ENCODE results near the gene STK38L.

STK38L gene

GRCh38 chr12:27272373-27273028, 28.4 kb downstream of the STK38L start:
- peaks cover 4% of the 10 kb centered on the region for H3K79me2 ChIP-seq (ENCODE audit: control insufficient read depth, insufficient read depth, low read length)
- H3K4me3 ChIP-seq (ENCODE audit: low read length): no peak overlapping the region
- H3K23ac ChIP-seq (ENCODE audit: low read length): no peak overlapping the region
- no peak overlapping the region for H4K5ac ChIP-seq (ENCODE audit: low read length)
- no peak overlapping the region for H3K4me2 ChIP-seq (ENCODE audit: low read length)
- H3K4ac ChIP-seq (ENCODE audit: low read depth, low read length): no peak overlapping the region
- H2BK5ac ChIP-seq (ENCODE audit: low read length): no peak overlapping the region
- no peaks in the 10 kb centered on the region for H3K27me3 ChIP-seq (ENCODE audit: insufficient read depth, low read length, poor library complexity)
- H3K79me1 ChIP-seq (ENCODE audit: low read length): no peaks in the 10 kb centered on the region
- no peak overlapping the region for H3K56ac ChIP-seq (ENCODE audit: low read length)
- no peak overlapping the region for H3K27ac ChIP-seq (ENCODE audit: low read depth, low read length)
- H3K18ac ChIP-seq (ENCODE audit: low read length): no peak overlapping the region
- no peak overlapping the region for H2BK120ac ChIP-seq (ENCODE audit: low read depth, low read length)
- no peak overlapping the region for H2BK15ac ChIP-seq (replicated peaks; ENCODE audit: low read depth)
- no peak for DNase-seq
- no peaks in the 10 kb centered on the region for H3K36me3 ChIP-seq (ENCODE audit: control insufficient read depth, insufficient read depth, low read length)
- H4K8ac ChIP-seq (ENCODE audit: low read depth, low read length): no peak overlapping the region
- H2AK5ac ChIP-seq (ENCODE audit: low read length): no peak overlapping the region
- H3K4me1 ChIP-seq (ENCODE audit: control insufficient read depth, low read depth, low read length): no peaks in the 10 kb centered on the region
- WGBS (ENCODE audit: extremely low coverage, insufficient coverage, low lambda C conversion rate): no CpG with 5 or more reads among the region's 2 CpGs
- H3K9ac ChIP-seq (ENCODE audit: low read length): no peak overlapping the region

GRCh38 chr12:27273114-27273513, 29.0 kb downstream of the STK38L start:
- DNase-seq: no peak
- no peaks in the 10 kb centered on the region for H3K79me1 ChIP-seq (ENCODE audit: low read length)
- H4K8ac ChIP-seq (ENCODE audit: low read depth, low read length): no peak overlapping the region
- no peak overlapping the region for H2AK5ac ChIP-seq (ENCODE audit: low read length)
- no peak overlapping the region for H2BK15ac ChIP-seq (replicated peaks; ENCODE audit: low read depth)
- H3K18ac ChIP-seq (ENCODE audit: low read length): no peak overlapping the region
- H2BK5ac ChIP-seq (ENCODE audit: low read length): no peak overlapping the region
- no CpG with 5 or more reads among the region's 5 CpGs for WGBS (ENCODE audit: extremely low coverage, insufficient coverage, low lambda C conversion rate)
- no peaks in the 10 kb centered on the region for H3K4me1 ChIP-seq (ENCODE audit: control insufficient read depth, low read depth, low read length)
- peaks cover 4% of the 10 kb centered on the region for H3K79me2 ChIP-seq (ENCODE audit: control insufficient read depth, insufficient read depth, low read length)
- H3K4me2 ChIP-seq (ENCODE audit: low read length): no peak overlapping the region
- H3K27me3 ChIP-seq (ENCODE audit: insufficient read depth, low read length, poor library complexity): no peaks in the 10 kb centered on the region
- no peak overlapping the region for H3K56ac ChIP-seq (ENCODE audit: low read length)
- no peak overlapping the region for H3K9ac ChIP-seq (ENCODE audit: low read length)
- no peaks in the 10 kb centered on the region for H3K36me3 ChIP-seq (ENCODE audit: control insufficient read depth, insufficient read depth, low read length)
- H2BK120ac ChIP-seq (ENCODE audit: low read depth, low read length): no peak overlapping the region
- H3K4ac ChIP-seq (ENCODE audit: low read depth, low read length): no peak overlapping the region
- H4K5ac ChIP-seq (ENCODE audit: low read length): no peak overlapping the region
- H3K23ac ChIP-seq (ENCODE audit: low read length): no peak overlapping the region
- no peak overlapping the region for H3K4me3 ChIP-seq (ENCODE audit: low read length)
- no peak overlapping the region for H3K27ac ChIP-seq (ENCODE audit: low read depth, low read length)

- Histone ChIP-seq H3K56ac (ENCODE audit: low read length) (no peak overlapping the region), H3K4ac (ENCODE audit: low read depth, low read length) (no peak overlapping the region), H3K4me1 (ENCODE audit: control insufficient read depth, low read depth, low read length) (no peaks in the 10 kb centered on the region), H3K9ac (ENCODE audit: low read length) (no peak overlapping the region), H2AK5ac (ENCODE audit: low read length) (no peak overlapping the region), H3K4me3 (ENCODE audit: low read length) (no peak overlapping the region), H3K4me2 (ENCODE audit: low read length) (no peak overlapping the region), H3K79me2 (ENCODE audit: control insufficient read depth, insufficient read depth, low read length) (peaks cover 4% of the 10 kb centered on the region), H3K18ac (ENCODE audit: low read length) (no peak overlapping the region), H3K27ac (ENCODE audit: low read depth, low read length) (no peak overlapping the region), H2BK120ac (ENCODE audit: low read depth, low read length) (no peak overlapping the region), H3K27me3 (ENCODE audit: insufficient read depth, low read length, poor library complexity) (no peaks in the 10 kb centered on the region), H2BK5ac (ENCODE audit: low read length) (no peak overlapping the region), H3K23ac (ENCODE audit: low read length) (no peak overlapping the region), H3K79me1 (ENCODE audit: low read length) (no peaks in the 10 kb centered on the region), H2BK15ac (replicated peaks; ENCODE audit: low read depth) (no peak overlapping the region), H3K36me3 (ENCODE audit: control insufficient read depth, insufficient read depth, low read length) (no peaks in the 10 kb centered on the region), H4K5ac (ENCODE audit: low read length) (no peak overlapping the region), H4K8ac (ENCODE audit: low read depth, low read length) (no peak overlapping the region)
- DNase-seq: no peak
- WGBS (ENCODE audit: extremely low coverage, insufficient coverage, low lambda C conversion rate): no CpG with 5 or more reads among the region's 2 CpGs
Observed at GRCh38 chr12:27274706-27275105, 30.6 kb downstream of the STK38L start.

- Histone ChIP-seq H2BK5ac (ENCODE audit: low read length) (no peak overlapping the region), H3K4me3 (ENCODE audit: low read length) (no peak overlapping the region), H3K79me2 (ENCODE audit: control insufficient read depth, insufficient read depth, low read length) (peaks cover 4% of the 10 kb centered on the region), H3K4me1 (ENCODE audit: control insufficient read depth, low read depth, low read length) (no peaks in the 10 kb centered on the region), H3K36me3 (ENCODE audit: control insufficient read depth, insufficient read depth, low read length) (no peaks in the 10 kb centered on the region), H3K56ac (ENCODE audit: low read length) (no peak overlapping the region), H2BK15ac (replicated peaks; ENCODE audit: low read depth) (no peak overlapping the region), H3K23ac (ENCODE audit: low read length) (no peak overlapping the region), H3K4ac (ENCODE audit: low read depth, low read length) (no peak overlapping the region), H3K27me3 (ENCODE audit: insufficient read depth, low read length, poor library complexity) (no peaks in the 10 kb centered on the region), H3K79me1 (ENCODE audit: low read length) (no peaks in the 10 kb centered on the region), H3K27ac (ENCODE audit: low read depth, low read length) (no peak overlapping the region), H2AK5ac (ENCODE audit: low read length) (no peak overlapping the region), H4K8ac (ENCODE audit: low read depth, low read length) (no peak overlapping the region), H3K4me2 (ENCODE audit: low read length) (no peak overlapping the region), H3K18ac (ENCODE audit: low read length) (no peak overlapping the region), H2BK120ac (ENCODE audit: low read depth, low read length) (no peak overlapping the region), H4K5ac (ENCODE audit: low read length) (no peak overlapping the region), H3K9ac (ENCODE audit: low read length) (no peak overlapping the region)
- WGBS (ENCODE audit: extremely low coverage, insufficient coverage, low lambda C conversion rate): no CpG with 5 or more reads among the region's 3 CpGs
- peak; percentile 32 for DNase-seq
Observed at GRCh38 chr12:27276275-27276674, 32.2 kb downstream of the STK38L start.

GRCh38 chr12:27277846-27278260, 33.8 kb downstream of the STK38L start:
- Histone ChIP-seq H3K9ac (ENCODE audit: low read length) (no peak overlapping the region), H4K8ac (ENCODE audit: low read depth, low read length) (no peak overlapping the region), H2AK5ac (ENCODE audit: low read length) (no peak overlapping the region), H3K4me2 (ENCODE audit: low read length) (no peak overlapping the region), H3K36me3 (ENCODE audit: control insufficient read depth, insufficient read depth, low read length) (no peaks in the 10 kb centered on the region), H2BK15ac (replicated peaks; ENCODE audit: low read depth) (no peak overlapping the region), H3K4me3 (ENCODE audit: low read length) (no peak overlapping the region), H2BK5ac (ENCODE audit: low read length) (no peak overlapping the region), H3K79me2 (ENCODE audit: control insufficient read depth, insufficient read depth, low read length) (peaks cover 4% of the 10 kb centered on the region), H3K27me3 (ENCODE audit: insufficient read depth, low read length, poor library complexity) (no peaks in the 10 kb centered on the region), H3K23ac (ENCODE audit: low read length) (no peak overlapping the region), H2BK120ac (ENCODE audit: low read depth, low read length) (no peak overlapping the region), H4K5ac (ENCODE audit: low read length) (no peak overlapping the region), H3K4me1 (ENCODE audit: control insufficient read depth, low read depth, low read length) (no peaks in the 10 kb centered on the region), H3K79me1 (ENCODE audit: low read length) (no peaks in the 10 kb centered on the region), H3K27ac (ENCODE audit: low read depth, low read length) (no peak overlapping the region), H3K4ac (ENCODE audit: low read depth, low read length) (no peak overlapping the region), H3K56ac (ENCODE audit: low read length) (no peak overlapping the region), H3K18ac (ENCODE audit: low read length) (no peak overlapping the region)
- no CpG with 5 or more reads among the region's 1 CpG for WGBS (ENCODE audit: extremely low coverage, insufficient coverage, low lambda C conversion rate)
- DNase-seq: peak; percentile 73

GRCh38 chr12:27279826-27280225, 35.7 kb downstream of the STK38L start:
- no peak for DNase-seq
- H3K27ac ChIP-seq (ENCODE audit: low read depth, low read length): no peak overlapping the region

More at GRCh38 chr12:27279826-27280225, 35.7 kb downstream of the STK38L start:
- no peak overlapping the region for H3K4ac ChIP-seq (ENCODE audit: low read depth, low read length)
- H2BK15ac ChIP-seq (replicated peaks; ENCODE audit: low read depth): no peak overlapping the region
- H4K8ac ChIP-seq (ENCODE audit: low read depth, low read length): no peak overlapping the region
- no peak overlapping the region for H2BK120ac ChIP-seq (ENCODE audit: low read depth, low read length)
- H2BK5ac ChIP-seq (ENCODE audit: low read length): no peak overlapping the region
- no peaks in the 10 kb centered on the region for H3K36me3 ChIP-seq (ENCODE audit: control insufficient read depth, insufficient read depth, low read length)
- no peak overlapping the region for H4K5ac ChIP-seq (ENCODE audit: low read length)
- no peak overlapping the region for H3K4me3 ChIP-seq (ENCODE audit: low read length)
- no peak overlapping the region for H3K4me2 ChIP-seq (ENCODE audit: low read length)
- no peak overlapping the region for H3K23ac ChIP-seq (ENCODE audit: low read length)
- no peaks in the 10 kb centered on the region for H3K4me1 ChIP-seq (ENCODE audit: control insufficient read depth, low read depth, low read length)
- H3K9ac ChIP-seq (ENCODE audit: low read length): no peak overlapping the region
- no peaks in the 10 kb centered on the region for H3K79me2 ChIP-seq (ENCODE audit: control insufficient read depth, insufficient read depth, low read length)
- WGBS (ENCODE audit: extremely low coverage, insufficient coverage, low lambda C conversion rate): no CpG with 5 or more reads among the region's 2 CpGs
- no peaks in the 10 kb centered on the region for H3K79me1 ChIP-seq (ENCODE audit: low read length)
- H3K18ac ChIP-seq (ENCODE audit: low read length): no peak overlapping the region
- H3K56ac ChIP-seq (ENCODE audit: low read length): no peak overlapping the region
- H2AK5ac ChIP-seq (ENCODE audit: low read length): no peak overlapping the region
- no peaks in the 10 kb centered on the region for H3K27me3 ChIP-seq (ENCODE audit: insufficient read depth, low read length, poor library complexity)
